ENCODE data around the gene RGS12. TPM values are rescaled to one million over a fixed set of nuclear protein-coding genes. Genes with fewer than 3 reads are reported as not detected.

Gene RGS12
- total RNA-seq, 1 experiment from 2014 or later: 23.1 TPM

GRCh38 chr4:3302786-3303564, 10.2 kb downstream of the RGS12 start:
- Mint-ChIP-seq H3K36me3 (ENCODE audit: insufficient read depth, unreplicated experiment) (peaks cover 6% of the 10 kb centered on the region), H3K27ac (ENCODE audit: unreplicated experiment) (no peak overlapping the region), H3K4me3 (ENCODE audit: unreplicated experiment) (no peak overlapping the region), H3K4me1 (ENCODE audit: low read depth, unreplicated experiment) (no peaks in the 10 kb centered on the region), H3K27me3 (ENCODE audit: insufficient read depth, unreplicated experiment) (no peaks in the 10 kb centered on the region), H3K9me3 (ENCODE audit: unreplicated experiment) (no peaks in the 10 kb centered on the region)
- POLR2A ChIA-PET: no interaction called here
- BruUV-seq (replicated peaks): no TSS peak
- Histone ChIP-seq H3K9me3 (no peaks in the 10 kb centered on the region), H3K4me1 (no peaks in the 10 kb centered on the region), H3K4me3 (ENCODE audit: low read depth, low read length) (no peak overlapping the region), H3K27me3 (replicated peaks; ENCODE audit: control insufficient read depth, insufficient read depth, low read length) (no peaks in the 10 kb centered on the region), H3K36me3 (ENCODE audit: control insufficient read depth, insufficient read depth, low read length) (no peaks in the 10 kb centered on the region)
- no peak for DNase-seq
- TF ChIP-seq CTCF (IDR thresholded peaks at IDR 0.05; ENCODE audit: insufficient read depth in 1 of 2, low read depth in 1 of 2, low read length in 1 of 2, severe bottlenecking in 1 of 2, unreplicated experiment in 1 of 2): no peak
- intact Hi-C loops (cut with micrococcal nuclease; ENCODE audit: unreplicated experiment): no loop called here
- CTCF ChIA-PET: no interaction called here

GRCh38 chr4:3303565-3303824, 10.7 kb downstream of the RGS12 start:
- no peak overlapping the region for H3K4me3 Mint-ChIP-seq (ENCODE audit: unreplicated experiment)
- no peaks in the 10 kb centered on the region for H3K4me1 Mint-ChIP-seq (ENCODE audit: low read depth, unreplicated experiment)
- H3K36me3 ChIP-seq (ENCODE audit: control insufficient read depth, insufficient read depth, low read length): no peaks in the 10 kb centered on the region
- H3K4me3 ChIP-seq (ENCODE audit: low read depth, low read length): no peak overlapping the region
- no peaks in the 10 kb centered on the region for H3K4me1 ChIP-seq
- BruUV-seq (replicated peaks): no TSS peak
- no peak for TF ChIP-seq CTCF (IDR thresholded peaks at IDR 0.05; ENCODE audit: insufficient read depth in 1 of 2, low read depth in 1 of 2, low read length in 1 of 2, severe bottlenecking in 1 of 2, unreplicated experiment in 1 of 2)
- H3K36me3 Mint-ChIP-seq (ENCODE audit: insufficient read depth, unreplicated experiment): peaks cover 6% of the 10 kb centered on the region
- H3K9me3 ChIP-seq: no peaks in the 10 kb centered on the region
- H3K27me3 ChIP-seq (replicated peaks; ENCODE audit: control insufficient read depth, insufficient read depth, low read length): no peaks in the 10 kb centered on the region
- H3K9me3 Mint-ChIP-seq (ENCODE audit: unreplicated experiment): no peaks in the 10 kb centered on the region
- H3K27ac Mint-ChIP-seq (ENCODE audit: unreplicated experiment): no peak overlapping the region
- ChIA-PET CTCF (no interaction called here), POLR2A (no interaction called here)
- intact Hi-C loops (cut with micrococcal nuclease; ENCODE audit: unreplicated experiment): no loop called here
- no peaks in the 10 kb centered on the region for H3K27me3 Mint-ChIP-seq (ENCODE audit: insufficient read depth, unreplicated experiment)
- DNase-seq: no peak

- TF ChIP-seq CTCF (IDR thresholded peaks at IDR 0.05; ENCODE audit: insufficient read depth in 1 of 2, low read depth in 1 of 2, low read length in 1 of 2, severe bottlenecking in 1 of 2, unreplicated experiment in 1 of 2): no peak
- Mint-ChIP-seq H3K4me1 (ENCODE audit: low read depth, unreplicated experiment) (no peaks in the 10 kb centered on the region), H3K27ac (ENCODE audit: unreplicated experiment) (no peak overlapping the region), H3K4me3 (ENCODE audit: unreplicated experiment) (no peak overlapping the region), H3K9me3 (ENCODE audit: unreplicated experiment) (no peaks in the 10 kb centered on the region), H3K27me3 (ENCODE audit: insufficient read depth, unreplicated experiment) (no peaks in the 10 kb centered on the region), H3K36me3 (ENCODE audit: insufficient read depth, unreplicated experiment) (peaks cover 12% of the 10 kb centered on the region)
- POLR2A ChIA-PET: no interaction called here
- Histone ChIP-seq H3K27me3 (replicated peaks; ENCODE audit: control insufficient read depth, insufficient read depth, low read length) (no peaks in the 10 kb centered on the region), H3K4me3 (ENCODE audit: low read depth, low read length) (no peak overlapping the region), H3K9me3 (no peaks in the 10 kb centered on the region), H3K4me1 (no peaks in the 10 kb centered on the region), H3K36me3 (ENCODE audit: control insufficient read depth, insufficient read depth, low read length) (no peaks in the 10 kb centered on the region)
- CTCF ChIA-PET: no interaction called here
- no TSS peak for BruUV-seq (replicated peaks)
- intact Hi-C loops (cut with micrococcal nuclease; ENCODE audit: unreplicated experiment): no loop called here
- no peak for DNase-seq
These were observed 11.3 kb downstream of the RGS12 start for GRCh38 chr4:3303923-3304710.

Data from Caco-2 (cell line).